CD4-positive, alpha-beta T cell (primary cell): ENCODE data around the gene SPOCK1. TPM values are rescaled to one million over a fixed set of nuclear protein-coding genes. Genes with fewer than 3 reads are reported as not detected.

Experiments
- ATAC-seq: fragments of 200-7000 bp; cut with Tn5 transposase; one replicate; pipeline ENCODE4 v1.10.0; 2022; ENCODE audit warnings: mild to moderate bottlenecking; ENCODE audit not compliant: poor library complexity
- CTCF ChIA-PET: fragments of 350-600 bp; sonication (Branson Sonifier 250); formaldehyde crosslinking; loops from one replicate; lab custom pipeline; 2021; ENCODE audit warnings: antibody characterized with exemption, inconsistent platforms; lab: Charles Lee
- POLR2A ChIA-PET: fragments of 350-600 bp; sonication (Branson Sonifier 250); formaldehyde crosslinking; loops from one replicate; lab custom pipeline; 2021; ENCODE audit warnings: antibody characterized with exemption, inconsistent platforms; lab: Charles Lee
- DNase-seq, 14 experiments: peaks; one replicate each; pipeline ENCODE4 v3.0.0-alpha.2; 2013 to 2020; ENCODE audit warnings: mixed read lengths in 2 of 14
- H3K27ac ChIP-seq, 2 donors: one replicate each; pipeline versions ENCODE4 v1.5.1 to v1.7.0; 2013; ENCODE audit warnings: low read length in 2 of 2, low read depth in 1 of 2, mild to moderate bottlenecking in 1 of 2
- H3K27me3 ChIP-seq, 2 experiments: 1 replicate in 1 of 2; 2 replicates in 1 of 2; pipeline versions ENCODE4 v1.6.1 to v1.7.0; 2013; ENCODE audit warnings: low read length in 2 of 2, control low read depth in 1 of 2, mild to moderate bottlenecking in 1 of 2, moderate library complexity in 1 of 2; ENCODE audit not compliant: insufficient read depth in 2 of 2, control insufficient read depth in 1 of 2
- H3K36me3 ChIP-seq: one replicate; pipeline ENCODE4 v1.6.1; 2013; ENCODE audit warnings: low read length, control low read depth; ENCODE audit not compliant: insufficient read depth
- H3K4me1 ChIP-seq: one replicate; pipeline ENCODE4 v1.6.1; 2013; ENCODE audit warnings: low read length, control low read depth; ENCODE audit not compliant: insufficient read depth
- H3K4me3 ChIP-seq: one replicate; pipeline ENCODE4 v1.5.1; 2013; ENCODE audit warnings: mild to moderate bottlenecking, low read length, moderate library complexity
- H3K9me3 ChIP-seq, 2 experiments: 1 replicate in 1 of 2; 2 replicates in 1 of 2; pipeline versions ENCODE4 v1.6.1 to v1.7.0; 2013; ENCODE audit warnings: low read length in 2 of 2, mild to moderate bottlenecking in 2 of 2, control low read depth in 1 of 2, moderate library complexity in 1 of 2; ENCODE audit not compliant: control insufficient read depth in 1 of 2, insufficient read depth in 1 of 2
- H3K27ac Mint-ChIP-seq: one replicate; pipeline ENCODE4 v1.8.0; 2020; ENCODE audit warnings: mixed read lengths
- H3K27me3 Mint-ChIP-seq: one replicate; pipeline ENCODE4 v1.8.0; 2021; ENCODE audit warnings: mixed read lengths
- H3K36me3 Mint-ChIP-seq: one replicate; pipeline ENCODE4 v1.8.0; 2021; ENCODE audit warnings: low read depth, mixed read lengths
- H3K4me1 Mint-ChIP-seq: one replicate; pipeline ENCODE4 v1.8.0; 2021; ENCODE audit warnings: low read depth, mixed read lengths
- H3K4me3 Mint-ChIP-seq: one replicate; pipeline ENCODE4 v1.8.0; 2020; ENCODE audit warnings: mild to moderate bottlenecking, mixed read lengths
- H3K9me3 Mint-ChIP-seq: one replicate; pipeline ENCODE4 v1.8.0; 2020; ENCODE audit warnings: mixed read lengths
- intact Hi-C, 2 experiments: fragments of 100-400 bp; cut with DNase I in 1 of 2; cut with micrococcal nuclease in 1 of 2; formaldehyde crosslinking; loops; one replicate each; pipeline versions ENCODE4 v1.15.1 to v1.9.0; 2023 to 2025; cut with DNase I, micrococcal nuclease
- total RNA-seq, 174 experiments: library from RNA in 2 of 174; stranded (reverse) in 2 of 174; gene quantifications; one replicate each; pipeline ENCODE4 v1.2.3 and lab custom pipeline; 2021 to 2026
- TF ChIP-seq, protein P1 (sequence below): fragments of 200-600 bp; IDR thresholded peaks from one replicate; pipeline ENCODE4 v1.8.0; 2022; ENCODE audit warnings: antibody characterized with exemption, mild to moderate bottlenecking

The SPOCK1 gene
- total RNA-seq, 2 experiments from 2014 or later = not detected

DNA sequence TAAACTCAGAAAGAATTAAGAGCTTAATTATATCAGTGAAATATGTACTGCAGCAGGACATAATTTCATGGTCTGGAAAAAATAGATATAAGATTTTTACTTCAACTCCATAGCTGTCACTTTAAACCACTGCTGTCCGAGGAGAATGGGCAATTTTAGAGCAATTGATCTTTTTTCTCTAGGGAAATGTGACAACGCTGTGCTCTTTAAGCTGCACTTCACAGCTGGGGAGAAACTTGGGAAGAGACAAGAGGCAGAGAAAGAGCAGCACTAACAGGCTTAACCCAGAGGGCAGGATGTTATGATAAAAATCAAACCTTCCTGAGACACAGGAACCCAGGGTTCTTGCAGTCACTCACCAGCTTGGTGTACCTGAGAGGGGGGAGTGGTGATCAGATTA lies 92.0 kb downstream of the SPOCK1 start:
- H3K4me1 Mint-ChIP-seq = no peaks in the 10 kb centered on the region
- DNase-seq = no peak
- Histone ChIP-seq H3K4me3 (no peak overlapping the region), H3K4me1 (no peaks in the 10 kb centered on the region), H3K27me3 (no peaks in the 10 kb centered on the region), H3K9me3 (no peaks in the 10 kb centered on the region), H3K36me3 (no peaks in the 10 kb centered on the region), H3K27ac (no peak overlapping the region)
- no peaks in the 10 kb centered on the region for H3K9me3 Mint-ChIP-seq
- no peak overlapping the region for H3K4me3 Mint-ChIP-seq
- ChIA-PET POLR2A (no interaction called here), CTCF (no interaction called here)
- intact Hi-C loops = no loop called here
- no peak for ATAC-seq
- TF ChIP-seq, protein P1, sequence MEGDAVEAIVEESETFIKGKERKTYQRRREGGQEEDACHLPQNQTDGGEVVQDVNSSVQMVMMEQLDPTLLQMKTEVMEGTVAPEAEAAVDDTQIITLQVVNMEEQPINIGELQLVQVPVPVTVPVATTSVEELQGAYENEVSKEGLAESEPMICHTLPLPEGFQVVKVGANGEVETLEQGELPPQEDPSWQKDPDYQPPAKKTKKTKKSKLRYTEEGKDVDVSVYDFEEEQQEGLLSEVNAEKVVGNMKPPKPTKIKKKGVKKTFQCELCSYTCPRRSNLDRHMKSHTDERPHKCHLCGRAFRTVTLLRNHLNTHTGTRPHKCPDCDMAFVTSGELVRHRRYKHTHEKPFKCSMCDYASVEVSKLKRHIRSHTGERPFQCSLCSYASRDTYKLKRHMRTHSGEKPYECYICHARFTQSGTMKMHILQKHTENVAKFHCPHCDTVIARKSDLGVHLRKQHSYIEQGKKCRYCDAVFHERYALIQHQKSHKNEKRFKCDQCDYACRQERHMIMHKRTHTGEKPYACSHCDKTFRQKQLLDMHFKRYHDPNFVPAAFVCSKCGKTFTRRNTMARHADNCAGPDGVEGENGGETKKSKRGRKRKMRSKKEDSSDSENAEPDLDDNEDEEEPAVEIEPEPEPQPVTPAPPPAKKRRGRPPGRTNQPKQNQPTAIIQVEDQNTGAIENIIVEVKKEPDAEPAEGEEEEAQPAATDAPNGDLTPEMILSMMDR = no peak
- peaks cover 21% of the 10 kb centered on the region for H3K27me3 Mint-ChIP-seq
- no peak overlapping the region for H3K27ac Mint-ChIP-seq
- no peaks in the 10 kb centered on the region for H3K36me3 Mint-ChIP-seq

- TF ChIP-seq, protein P1 = no peak
- H3K9me3 ChIP-seq = no peaks in the 10 kb centered on the region
- ChIA-PET POLR2A (no interaction called here), CTCF (no interaction called here)
- no peak overlapping the region for H3K27ac ChIP-seq
- Mint-ChIP-seq H3K27ac (no peak overlapping the region), H3K9me3 (no peaks in the 10 kb centered on the region), H3K27me3 (peaks cover 21% of the 10 kb centered on the region), H3K4me1 (no peaks in the 10 kb centered on the region), H3K36me3 (no peaks in the 10 kb centered on the region), H3K4me3 (no peak overlapping the region)
- no peaks in the 10 kb centered on the region for H3K27me3 ChIP-seq
- intact Hi-C loops = no loop called here
- H3K36me3 ChIP-seq = no peaks in the 10 kb centered on the region
- H3K4me3 ChIP-seq = no peak overlapping the region
- DNase-seq = no peak
- no peaks in the 10 kb centered on the region for H3K4me1 ChIP-seq
- no peak for ATAC-seq
These were observed 93.7 kb downstream of the SPOCK1 start for GRCh38 chr5:137405393-137405792.

GRCh38 chr5:137403869-137404268 lies 95.3 kb downstream of the SPOCK1 start:
- Histone ChIP-seq H3K4me1 (no peaks in the 10 kb centered on the region), H3K9me3 (no peaks in the 10 kb centered on the region), H3K4me3 (no peak overlapping the region), H3K27ac (no peak overlapping the region), H3K27me3 (no peaks in the 10 kb centered on the region), H3K36me3 (no peaks in the 10 kb centered on the region)
- Mint-ChIP-seq H3K4me1 (no peaks in the 10 kb centered on the region), H3K27ac (no peak overlapping the region), H3K9me3 (no peaks in the 10 kb centered on the region), H3K4me3 (no peak overlapping the region), H3K27me3 (peaks cover 8% of the 10 kb centered on the region), H3K36me3 (no peaks in the 10 kb centered on the region)
- ChIA-PET CTCF (no interaction called here), POLR2A (no interaction called here)
- TF ChIP-seq, protein P1 = no peak
- DNase-seq (no peak), ATAC-seq (no peak)
- intact Hi-C loops = no loop called here
